Natural killer cell (primary cell): ENCODE results near the gene ATP10A. TPM values are rescaled to one million over a fixed set of nuclear protein-coding genes. Genes with fewer than 3 reads are reported as not detected.

Experiments
- ATAC-seq, 3 donors: fragments of 150-1000 bp in 2 of 3; fragments of 200-7000 bp in 1 of 3; cut with Tn5 transposase; 1 replicate in 1 of 3; 2 replicates in 2 of 3; pipeline ENCODE4 v1.10.0; 2021; ENCODE audit warnings: mild to moderate bottlenecking in 2 of 3, moderate library complexity in 2 of 3
- DNase-seq, 2 donors: peaks; one replicate each; pipeline versions ENCODE4 v3.0.0 to v3.0.0-alpha.2; 2013 to 2021; ENCODE audit warnings: mixed read lengths in 1 of 2
- H3K27ac ChIP-seq: one replicate; pipeline ENCODE4 v1.5.1; 2013; ENCODE audit warnings: mild to moderate bottlenecking, low read length
- H3K27me3 ChIP-seq: one replicate; pipeline ENCODE4 v1.6.1; 2013; ENCODE audit warnings: low read length; ENCODE audit not compliant: control insufficient read depth, insufficient read depth
- H3K36me3 ChIP-seq: one replicate; pipeline ENCODE4 v1.6.1; 2013; ENCODE audit warnings: low read length; ENCODE audit not compliant: control insufficient read depth, insufficient read depth
- H3K4me1 ChIP-seq: one replicate; pipeline ENCODE4 v1.6.1; 2013; ENCODE audit warnings: low read length; ENCODE audit not compliant: control insufficient read depth, insufficient read depth
- H3K4me3 ChIP-seq: one replicate; pipeline ENCODE4 v1.5.1; 2013; ENCODE audit warnings: low read length
- H3K9me3 ChIP-seq: one replicate; pipeline ENCODE4 v1.6.1; 2013; ENCODE audit warnings: low read length; ENCODE audit not compliant: control insufficient read depth, insufficient read depth
- H3K27ac Mint-ChIP-seq, 2 donors: one replicate each; pipeline ENCODE4 v1.8.0; 2022; ENCODE audit warnings: mild to moderate bottlenecking in 2 of 2, mixed read lengths in 2 of 2, moderate library complexity in 1 of 2
- H3K27me3 Mint-ChIP-seq, 2 donors: one replicate each; pipeline ENCODE4 v1.8.0; 2022; ENCODE audit warnings: low read depth in 2 of 2, mixed read lengths in 2 of 2
- H3K36me3 Mint-ChIP-seq: one replicate; pipeline ENCODE4 v1.8.0; 2022; ENCODE audit warnings: mixed read lengths
- H3K4me1 Mint-ChIP-seq, 2 donors: one replicate each; pipeline ENCODE4 v1.8.0; 2022; ENCODE audit warnings: mixed read lengths in 2 of 2
- H3K4me3 Mint-ChIP-seq: one replicate; pipeline ENCODE4 v1.8.0; 2022; ENCODE audit warnings: mild to moderate bottlenecking, moderate library complexity, mixed read lengths
- H3K9me3 Mint-ChIP-seq, 2 donors: one replicate each; pipeline ENCODE4 v1.8.0; 2022; ENCODE audit warnings: mixed read lengths in 2 of 2
- WGBS: methylation state at CpG from one replicate; pipeline ENCODE4 v1.1.7; 2013; ENCODE audit warnings: missing lambda C conversion rate; ENCODE audit not compliant: insufficient coverage; 5-methylcytosine and 5-hydroxymethylcytosine counted together
- intact Hi-C: fragments of 100-400 bp; cut with micrococcal nuclease; formaldehyde crosslinking; loops from one replicate; pipeline ENCODE4 v1.14.2; 2022
- total RNA-seq, 4 donors: library from RNA; stranded (reverse); fragments of 120-200 nt in 1 of 4; gene quantifications; one replicate each; pipeline versions ENCODE4 v1.2.3 to v1.2.4, GENCODE V29; 2013 to 2022
- TF ChIP-seq, protein P1 (sequence below): fragments of 200-600 bp; IDR thresholded peaks from one replicate; pipeline ENCODE4 v1.8.0; 2022; ENCODE audit warnings: antibody characterized with exemption

Gene ATP10A
- total RNA-seq, 3 donors from 2014 or later (not counting 1 experiment from before 2014, with no cell fraction given) = 50.1 to 67.0 (median 51.2) TPM

- ATAC-seq = no peak
- no peak overlapping the region for H3K4me3 ChIP-seq
- intact Hi-C loops = no loop called here
Measured at GRCh38 chr15:25724899-25725298, 138.2 kb downstream of the ATP10A start.

GRCh38 chr15:25721605-25721955 lies 141.5 kb downstream of the ATP10A start:
- peaks cover 8% of the 10 kb centered on the region for H3K36me3 Mint-ChIP-seq
- peak overlapping the region in 1 of 2 donors; percentile 58 for H3K27ac Mint-ChIP-seq
- Histone ChIP-seq H3K4me3 (no peak overlapping the region), H3K36me3 (peaks cover 42% of the 10 kb centered on the region), H3K4me1 (no peaks in the 10 kb centered on the region), H3K27me3 (no peaks in the 10 kb centered on the region), H3K27ac (no peak overlapping the region), H3K9me3 (no peaks in the 10 kb centered on the region)
- TF ChIP-seq, protein P1, sequence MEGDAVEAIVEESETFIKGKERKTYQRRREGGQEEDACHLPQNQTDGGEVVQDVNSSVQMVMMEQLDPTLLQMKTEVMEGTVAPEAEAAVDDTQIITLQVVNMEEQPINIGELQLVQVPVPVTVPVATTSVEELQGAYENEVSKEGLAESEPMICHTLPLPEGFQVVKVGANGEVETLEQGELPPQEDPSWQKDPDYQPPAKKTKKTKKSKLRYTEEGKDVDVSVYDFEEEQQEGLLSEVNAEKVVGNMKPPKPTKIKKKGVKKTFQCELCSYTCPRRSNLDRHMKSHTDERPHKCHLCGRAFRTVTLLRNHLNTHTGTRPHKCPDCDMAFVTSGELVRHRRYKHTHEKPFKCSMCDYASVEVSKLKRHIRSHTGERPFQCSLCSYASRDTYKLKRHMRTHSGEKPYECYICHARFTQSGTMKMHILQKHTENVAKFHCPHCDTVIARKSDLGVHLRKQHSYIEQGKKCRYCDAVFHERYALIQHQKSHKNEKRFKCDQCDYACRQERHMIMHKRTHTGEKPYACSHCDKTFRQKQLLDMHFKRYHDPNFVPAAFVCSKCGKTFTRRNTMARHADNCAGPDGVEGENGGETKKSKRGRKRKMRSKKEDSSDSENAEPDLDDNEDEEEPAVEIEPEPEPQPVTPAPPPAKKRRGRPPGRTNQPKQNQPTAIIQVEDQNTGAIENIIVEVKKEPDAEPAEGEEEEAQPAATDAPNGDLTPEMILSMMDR = no peak
- intact Hi-C loops = no loop called here
- no peak for ATAC-seq
- no peaks in the 10 kb centered on the region for H3K9me3 Mint-ChIP-seq
- no peaks in the 10 kb centered on the region for H3K4me1 Mint-ChIP-seq
- WGBS = 95% methylated on average over 8 of the region's 8 CpGs
- no peak overlapping the region for H3K4me3 Mint-ChIP-seq
- H3K27me3 Mint-ChIP-seq = no peaks in the 10 kb centered on the region
- DNase-seq = no peak

More at GRCh38 chr15:25724899-25725298, 138.2 kb downstream of the ATP10A start:
- Mint-ChIP-seq H3K27me3 (no peaks in the 10 kb centered on the region), H3K4me3 (no peak overlapping the region), H3K9me3 (no peaks in the 10 kb centered on the region), H3K36me3 (peaks cover 8% of the 10 kb centered on the region), H3K4me1 (peaks cover 17 to 18% of the 10 kb centered on the region in 2 donors), H3K27ac (peak overlapping the region in 1 of 2 donors; percentile 26)
- DNase-seq = no peak
- Histone ChIP-seq H3K9me3 (no peaks in the 10 kb centered on the region), H3K36me3 (peaks cover 39% of the 10 kb centered on the region), H3K4me1 (peaks cover 14% of the 10 kb centered on the region), H3K27ac (no peak overlapping the region), H3K27me3 (no peaks in the 10 kb centered on the region)
- TF ChIP-seq, protein P1 = no peak
- WGBS = 92% methylated on average over 5 of the region's 7 CpGs

GRCh38 chr15:25719101-25719985 lies 143.8 kb downstream of the ATP10A start:
- H3K4me3 ChIP-seq = no peak overlapping the region
- no peak for DNase-seq
- no peaks in the 10 kb centered on the region for H3K4me1 Mint-ChIP-seq
- no peaks in the 10 kb centered on the region for H3K27me3 Mint-ChIP-seq
- WGBS = 90% methylated on average over 16 of the region's 18 CpGs
- intact Hi-C loops = no loop called here
- no peak overlapping the region for H3K4me3 Mint-ChIP-seq
- no peak overlapping the region for H3K27ac Mint-ChIP-seq
- H3K4me1 ChIP-seq = no peaks in the 10 kb centered on the region
- TF ChIP-seq, protein P1 = no peak
- H3K9me3 Mint-ChIP-seq = no peaks in the 10 kb centered on the region
- no peaks in the 10 kb centered on the region for H3K27me3 ChIP-seq
- H3K36me3 ChIP-seq = peaks cover 27% of the 10 kb centered on the region
- no peaks in the 10 kb centered on the region for H3K9me3 ChIP-seq
- ATAC-seq = no peak
- no peak overlapping the region for H3K27ac ChIP-seq
- peaks cover 8% of the 10 kb centered on the region for H3K36me3 Mint-ChIP-seq
